ENCODE measurements around the gene PCDHA6.
"Not testable (repeated sequence)": the region's sequence is repeated elsewhere in the genome, so short reads cannot be mapped to it uniquely, and the experiment has no call there.

PCDHA6 gene

GRCh38 chr5:140868721-140869554 is 41.2 kb downstream of the PCDHA6 start, which contains the start of gene PCDHA11:
Gene PCDHA11, plus strand, starts transcription at chr5:140868957. Its CDS starts 147 bp downstream, at chr5:140869104.
- DNase-seq, result no peak

GRCh38 chr5:140869555-140869886 is 41.8 kb downstream of the PCDHA6 start:
- no peak for DNase-seq

- no peak for DNase-seq
Measured at GRCh38 chr5:140870221-140871201, 42.8 kb downstream of the PCDHA6 start.

GRCh38 chr5:140875085-140876065 is 47.6 kb downstream of the PCDHA6 start, which contains the start of gene PCDHA12:
Gene PCDHA12, plus strand, starts transcription at chr5:140875308. Its CDS starts 165 bp downstream, at chr5:140875473.
- DNase-seq, result no peak

DNA sequence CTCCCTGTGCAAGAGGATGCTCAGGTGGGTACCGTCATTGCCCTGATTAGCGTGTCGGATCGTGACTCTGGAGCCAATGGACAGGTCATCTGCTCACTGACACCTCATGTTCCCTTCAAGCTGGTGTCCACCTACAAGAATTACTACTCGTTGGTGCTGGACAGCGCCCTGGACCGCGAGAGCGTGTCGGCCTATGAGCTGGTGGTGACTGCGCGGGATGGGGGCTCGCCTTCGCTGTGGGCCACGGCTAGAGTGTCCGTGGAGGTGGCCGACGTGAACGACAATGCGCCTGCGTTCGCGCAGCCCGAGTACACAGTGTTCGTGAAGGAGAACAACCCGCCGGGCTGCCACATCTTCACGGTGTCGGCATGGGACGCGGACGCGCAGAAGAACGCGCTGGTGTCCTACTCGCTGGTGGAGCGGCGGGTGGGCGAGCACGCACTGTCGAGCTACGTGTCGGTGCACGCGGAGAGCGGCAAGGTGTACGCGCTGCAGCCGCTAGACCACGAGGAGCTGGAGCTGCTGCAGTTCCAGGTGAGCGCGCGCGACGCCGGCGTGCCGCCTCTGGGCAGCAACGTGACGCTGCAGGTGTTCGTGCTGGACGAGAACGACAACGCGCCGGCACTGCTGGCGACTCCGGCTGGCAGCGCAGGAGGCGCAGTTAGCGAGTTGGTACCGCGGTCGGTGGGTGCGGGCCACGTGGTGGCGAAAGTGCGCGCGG is 48.9 kb downstream of the PCDHA6 start:
- not testable (repeated sequence) for DNase-seq

- DNase-seq, result no peak
Measured at GRCh38 chr5:140877262-140877581, 49.5 kb downstream of the PCDHA6 start.

All from activated gamma-delta T cell treated with Interleukin-2 at 50 U/mL for 16 hours (primary cell).